T-helper 9 cell (primary cell): ENCODE results near the gene SDHA.
"Not testable (repeated sequence)": the region's sequence is repeated elsewhere in the genome, so short reads cannot be mapped to it uniquely, and the experiment has no call there.

Experiments used
- DNase-seq: peaks from one replicate; pipeline ENCODE4 v3.0.0-alpha.2; 2020

Gene SDHA

GRCh38 chr5:223791-224190 lies 5.7 kb downstream of the SDHA start:
- DNase-seq, result no peak

DNA sequence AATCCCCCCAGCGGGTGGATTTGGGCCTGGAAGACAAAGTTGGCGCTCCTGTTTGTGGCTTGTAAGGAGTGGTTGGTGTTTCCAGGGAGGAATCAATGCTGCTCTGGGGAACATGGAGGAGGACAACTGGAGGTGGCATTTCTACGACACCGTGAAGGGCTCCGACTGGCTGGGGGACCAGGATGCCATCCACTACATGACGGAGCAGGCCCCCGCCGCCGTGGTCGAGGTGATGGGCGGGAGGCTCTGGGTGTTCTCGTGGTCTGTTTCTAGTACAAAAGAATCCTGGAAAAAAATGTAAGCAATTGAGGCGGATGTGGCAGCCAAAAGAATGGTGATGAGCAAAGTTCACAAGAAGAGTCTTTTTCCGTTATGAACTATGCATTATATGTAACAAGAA lies 7.2 kb downstream of the SDHA start:
- DNase-seq, result no peak

DNA sequence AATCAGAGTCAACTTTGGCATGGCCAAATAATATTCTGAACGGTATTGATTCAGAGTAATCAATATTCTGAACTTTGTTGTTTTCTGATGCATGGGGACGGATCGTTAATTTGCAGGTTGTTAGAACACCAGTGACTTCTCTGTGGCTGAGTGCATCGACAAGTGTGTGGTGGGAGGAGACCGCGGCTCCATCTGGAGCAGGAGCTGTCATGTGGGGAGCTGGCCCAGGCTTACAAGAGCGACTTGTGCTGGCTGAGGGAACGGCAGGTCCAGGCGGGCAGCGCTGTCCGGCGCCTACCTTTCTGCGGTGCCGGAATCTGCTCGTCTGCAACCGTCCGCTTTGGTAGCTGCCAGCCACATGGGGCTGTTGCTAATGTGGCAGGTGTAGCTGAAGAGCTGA lies 9.3 kb downstream of the SDHA start:
- DNase-seq, result not testable (repeated sequence)

DNA sequence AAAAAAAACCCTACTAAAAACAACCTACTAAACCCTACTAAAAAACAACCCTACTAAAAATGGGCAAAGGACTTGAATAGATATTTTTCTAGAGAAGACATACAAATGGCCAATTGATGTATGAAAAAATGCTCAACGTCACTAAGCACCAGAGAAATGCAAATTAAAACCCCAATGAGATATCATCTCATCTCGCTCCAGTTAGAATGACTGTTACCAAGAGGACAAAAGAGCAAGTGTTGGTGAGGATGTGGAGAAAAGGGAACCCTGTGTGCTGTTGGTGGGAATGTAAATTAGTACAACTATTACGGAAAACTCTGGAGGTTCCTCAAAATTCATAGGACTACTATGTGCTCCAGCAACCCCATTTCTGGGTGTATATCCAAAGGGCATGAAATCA lies 10.8 kb downstream of the SDHA start:
- no peak for DNase-seq

GRCh38 chr5:230711-231110 lies 12.6 kb downstream of the SDHA start:
- no peak for DNase-seq

DNA sequence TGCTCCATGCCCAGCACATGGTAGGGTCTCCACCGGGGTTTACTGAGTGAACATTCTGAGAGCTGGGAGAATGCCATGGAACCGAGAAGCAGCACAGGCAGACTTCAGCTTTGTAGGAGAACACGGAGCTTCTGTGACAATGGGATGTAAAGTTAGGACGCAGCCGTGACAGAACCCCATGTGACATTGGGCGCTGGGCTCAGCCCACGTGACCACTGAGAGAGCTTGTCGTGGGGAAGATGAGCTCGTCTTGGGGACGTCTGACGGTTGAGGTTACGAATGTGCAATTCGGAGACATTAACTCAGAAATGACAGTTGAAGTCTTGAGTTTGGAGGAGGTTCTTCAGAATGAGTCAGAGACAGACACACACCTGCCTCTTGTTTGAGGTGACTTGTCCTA lies 13.5 kb downstream of the SDHA start:
- DNase-seq, result no peak

DNA sequence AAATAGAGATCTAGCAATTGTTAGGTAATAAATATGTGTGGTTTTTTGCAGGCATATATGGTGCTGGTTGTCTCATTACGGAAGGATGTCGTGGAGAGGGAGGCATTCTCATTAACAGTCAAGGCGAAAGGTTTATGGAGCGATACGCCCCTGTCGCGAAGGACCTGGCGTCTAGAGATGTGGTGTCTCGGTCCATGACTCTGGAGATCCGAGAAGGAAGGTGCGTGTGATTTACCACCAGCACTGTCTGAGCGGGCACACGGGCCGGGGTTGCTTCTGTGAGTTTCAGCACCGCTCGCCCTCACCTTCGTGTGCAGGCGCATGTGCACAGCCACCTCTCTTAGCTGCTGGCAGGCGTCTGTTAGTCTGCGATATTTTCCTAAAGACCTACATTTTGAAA lies 15.3 kb downstream of the SDHA start:
- DNase-seq, result not testable (repeated sequence)

DNA sequence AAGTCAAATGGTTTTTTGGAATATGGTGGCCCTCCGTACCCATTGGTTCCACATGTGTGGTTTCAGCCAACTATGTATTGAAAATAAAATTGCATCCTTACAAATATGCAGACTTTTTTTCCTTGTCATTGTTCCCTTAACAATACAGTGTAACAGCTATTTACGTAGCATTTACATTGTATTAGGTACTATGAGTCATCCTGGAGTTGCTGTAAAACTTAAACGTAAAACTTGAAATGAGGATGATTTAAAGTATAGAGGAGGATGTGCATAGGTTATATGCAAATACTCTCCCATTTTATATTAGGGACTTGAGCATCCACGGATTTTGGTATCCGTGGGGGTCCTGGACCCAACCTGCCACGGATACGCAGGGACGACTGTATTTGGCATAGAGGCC lies 16.3 kb downstream of the SDHA start:
- no peak for DNase-seq

DNA sequence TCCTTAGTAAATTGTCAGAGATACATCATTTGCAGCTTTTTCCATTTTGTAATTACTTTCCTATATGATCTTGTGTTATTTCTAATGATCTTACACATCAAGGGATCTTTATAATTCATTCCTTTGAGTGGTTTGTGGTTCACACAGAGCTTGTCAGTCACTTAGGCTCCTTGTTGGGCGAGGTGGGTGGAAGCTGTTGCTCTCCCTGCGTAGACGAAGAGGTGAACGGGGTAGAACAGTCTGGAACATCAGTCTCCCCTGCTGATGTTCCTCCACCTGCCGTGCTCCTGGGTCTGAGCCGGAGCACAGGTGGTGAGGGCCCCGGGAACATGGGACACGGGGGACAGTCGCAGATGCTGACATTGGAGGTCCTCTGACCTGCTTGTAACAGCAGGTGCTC lies 17.4 kb downstream of the SDHA start:
- not testable (repeated sequence) for DNase-seq

DNA sequence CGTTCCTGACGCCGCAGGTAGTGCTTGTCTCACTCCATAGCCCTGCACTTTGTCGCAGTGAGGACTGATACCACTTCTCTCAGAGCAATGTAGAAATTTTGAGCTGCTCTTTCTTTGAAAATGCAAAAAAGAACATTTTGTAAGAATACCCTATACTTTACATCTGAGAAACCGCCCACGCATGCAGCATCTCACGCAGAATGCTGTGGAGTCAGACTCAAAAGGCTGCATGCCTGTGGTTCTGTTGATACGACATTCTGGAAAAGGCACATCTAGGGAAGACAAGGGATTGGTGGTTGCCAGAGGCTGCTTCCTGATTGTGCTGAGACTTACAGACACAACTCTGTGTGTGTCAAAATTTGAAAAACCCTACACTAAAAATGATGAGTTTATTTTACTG lies 19.8 kb downstream of the SDHA start:
- DNase-seq, result not testable (repeated sequence)

DNA sequence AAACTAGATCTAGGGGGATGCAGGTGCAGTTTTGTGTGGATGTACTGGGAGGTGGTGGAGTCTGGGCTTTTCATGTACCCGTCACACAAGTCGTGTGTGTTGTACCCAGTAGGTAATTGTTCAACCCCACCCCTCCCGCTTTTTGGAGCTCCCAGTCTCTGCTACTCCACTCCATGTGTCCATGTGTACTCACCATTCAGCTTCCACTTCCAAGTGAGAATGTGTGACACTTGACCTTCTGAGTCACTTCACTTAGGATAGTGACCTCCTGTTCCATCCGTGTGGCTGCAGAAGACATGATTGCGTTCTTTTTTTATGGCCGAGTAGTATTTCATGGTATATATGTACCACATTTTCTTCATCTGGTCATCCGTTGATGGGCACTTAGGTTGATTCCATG lies 22.4 kb downstream of the SDHA start:
- not testable (repeated sequence) for DNase-seq

DNA sequence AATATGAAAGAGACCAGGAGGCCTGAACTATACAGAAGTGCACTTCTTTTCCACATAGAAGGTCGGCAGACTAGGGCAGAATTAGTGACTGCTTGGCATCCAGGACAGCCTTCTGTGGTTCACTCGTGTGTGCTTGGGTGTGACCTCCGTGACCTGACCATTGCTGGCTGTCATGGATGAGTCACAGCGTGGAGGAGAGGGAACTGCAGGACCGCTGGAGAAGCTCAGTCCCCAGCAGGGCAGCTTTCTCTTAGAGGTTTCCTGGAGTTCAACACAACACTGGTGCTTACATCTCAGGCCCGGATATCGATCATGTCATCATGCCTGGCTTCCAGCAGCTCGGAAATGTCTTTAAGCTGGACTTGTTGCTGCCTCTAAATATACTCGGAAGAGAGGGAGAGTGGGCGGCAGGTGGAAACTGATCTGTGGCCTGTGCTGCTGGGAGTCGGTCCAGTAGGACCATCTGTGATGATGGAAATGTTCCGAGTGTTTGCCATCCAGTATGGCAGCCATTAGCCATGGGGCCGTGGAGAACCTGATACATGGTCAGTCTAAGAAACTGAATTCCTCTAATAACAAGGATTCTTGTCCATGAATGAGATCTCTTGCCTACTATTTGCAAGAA lies 23.0 kb downstream of the SDHA start:
- DNase-seq, result not testable (repeated sequence)

- not testable (repeated sequence) for DNase-seq
Observed at GRCh38 chr5:243683-244367, 25.7 kb downstream of the SDHA start.

DNA sequence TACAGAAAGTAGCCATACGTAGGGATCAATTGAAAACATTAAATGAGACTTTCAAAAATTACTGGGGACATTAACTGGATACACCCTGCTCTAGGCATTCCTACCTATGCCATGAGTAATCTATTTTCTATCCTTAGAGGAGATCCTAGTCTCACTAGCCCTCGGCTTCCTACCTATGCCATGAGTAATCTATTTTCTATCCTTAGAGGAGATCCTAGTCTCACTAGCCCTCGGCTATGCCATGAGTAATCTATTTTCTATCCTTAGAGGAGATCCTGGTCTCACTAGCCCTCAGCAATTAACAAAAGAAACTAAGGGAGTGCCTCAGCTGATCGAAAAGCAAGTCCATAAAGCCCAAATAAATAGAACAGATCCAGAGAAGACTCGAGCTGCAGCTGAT lies 27.6 kb downstream of the SDHA start:
- DNase-seq, result not testable (repeated sequence)

- not testable (repeated sequence) for DNase-seq
Observed at GRCh38 chr5:250396-250795, 32.3 kb downstream of the SDHA start.

DNA sequence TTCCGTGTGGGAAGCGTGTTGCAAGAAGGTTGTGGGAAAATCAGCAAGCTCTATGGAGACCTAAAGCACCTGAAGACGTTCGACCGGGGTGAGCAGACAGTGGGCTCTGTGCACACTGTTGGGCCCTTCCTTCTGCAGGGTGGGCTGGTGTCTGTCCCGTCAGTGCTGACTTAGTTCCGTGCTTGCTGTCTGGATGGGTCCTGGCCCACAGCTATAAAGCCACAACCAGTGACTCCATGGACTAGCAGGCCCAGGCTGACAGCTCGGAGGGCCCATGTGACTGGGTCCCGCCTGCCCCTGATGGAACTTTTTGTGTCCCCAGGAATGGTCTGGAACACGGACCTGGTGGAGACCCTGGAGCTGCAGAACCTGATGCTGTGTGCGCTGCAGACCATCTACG lies 32.9 kb downstream of the SDHA start:
- not testable (repeated sequence) for DNase-seq

DNA sequence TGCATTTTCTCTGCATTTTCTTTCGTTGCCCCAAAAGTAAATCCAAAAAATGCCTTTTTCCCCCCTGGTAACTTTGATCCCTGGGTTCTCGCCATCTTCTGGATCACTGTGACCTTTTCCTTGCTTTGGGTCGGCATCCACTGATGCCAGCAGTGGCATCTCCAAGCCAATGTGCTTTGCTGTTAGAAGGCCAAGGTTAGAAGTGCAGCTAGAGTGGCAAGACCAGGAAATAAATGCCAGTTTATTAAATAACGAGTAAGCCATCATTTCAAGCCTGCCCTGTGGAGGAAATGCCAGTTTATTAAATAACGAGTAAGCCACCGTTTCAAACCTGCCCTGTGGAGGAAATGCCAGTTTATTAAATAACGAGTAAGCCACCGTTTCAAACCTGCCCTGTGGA lies 33.4 kb downstream of the SDHA start:
- not testable (repeated sequence) for DNase-seq

DNA sequence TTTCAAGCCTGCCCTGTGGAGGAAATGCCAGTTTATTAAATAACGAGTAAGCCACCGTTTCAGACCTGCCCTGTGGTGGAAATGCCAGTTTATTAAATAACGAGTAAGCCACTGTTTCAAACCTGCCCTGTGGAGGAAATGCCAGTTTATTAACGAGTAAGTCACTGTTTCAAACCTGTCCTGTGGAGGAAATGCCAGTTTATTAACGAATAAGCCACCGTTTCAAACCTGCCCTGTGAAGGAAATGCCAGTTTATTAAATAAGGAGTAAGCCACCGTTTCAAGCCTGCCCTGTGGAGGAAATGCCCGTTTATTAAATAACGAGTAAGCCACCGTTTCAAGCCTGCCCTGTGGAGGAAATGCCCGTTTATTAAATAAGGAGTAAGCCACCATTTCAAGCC lies 33.9 kb downstream of the SDHA start:
- not testable (repeated sequence) for DNase-seq

DNA sequence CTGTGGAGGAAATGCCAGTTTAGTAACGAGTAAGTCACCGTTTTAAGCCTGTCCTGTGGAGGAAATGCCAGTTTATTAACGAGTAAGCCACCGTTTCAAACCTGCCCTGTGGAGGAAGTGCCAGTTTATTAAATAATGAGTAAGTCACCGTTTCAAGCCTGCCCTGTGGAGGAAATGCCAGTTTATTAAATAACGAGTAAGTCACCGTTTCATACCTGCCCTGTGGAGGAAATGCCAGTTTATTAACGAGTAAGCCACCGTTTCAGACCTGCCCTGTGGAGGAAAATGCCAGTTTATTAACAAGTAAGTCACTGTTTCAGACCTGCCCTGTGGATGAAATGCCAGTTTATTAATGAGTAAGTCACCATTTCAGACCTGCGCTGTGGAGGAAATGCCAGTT lies 34.4 kb downstream of the SDHA start:
- DNase-seq, result no peak

DNA sequence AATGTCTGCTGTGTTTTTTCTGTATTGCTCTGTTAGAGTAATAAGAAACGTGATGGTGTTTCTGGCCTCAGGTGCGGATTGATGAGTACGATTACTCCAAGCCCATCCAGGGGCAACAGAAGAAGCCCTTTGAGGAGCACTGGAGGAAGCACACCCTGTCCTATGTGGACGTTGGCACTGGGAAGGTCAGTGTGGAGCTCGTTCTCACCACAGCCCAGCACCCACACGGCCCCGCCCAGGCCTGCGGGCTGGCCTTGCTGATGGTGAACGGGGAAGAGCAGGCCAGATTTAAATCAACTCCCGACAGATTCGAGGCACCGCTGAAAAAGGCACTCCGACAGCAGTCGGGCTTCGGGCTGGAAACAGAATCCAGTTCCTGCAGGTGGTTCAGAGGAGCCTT lies 36.2 kb downstream of the SDHA start:
- not testable (repeated sequence) for DNase-seq

DNA sequence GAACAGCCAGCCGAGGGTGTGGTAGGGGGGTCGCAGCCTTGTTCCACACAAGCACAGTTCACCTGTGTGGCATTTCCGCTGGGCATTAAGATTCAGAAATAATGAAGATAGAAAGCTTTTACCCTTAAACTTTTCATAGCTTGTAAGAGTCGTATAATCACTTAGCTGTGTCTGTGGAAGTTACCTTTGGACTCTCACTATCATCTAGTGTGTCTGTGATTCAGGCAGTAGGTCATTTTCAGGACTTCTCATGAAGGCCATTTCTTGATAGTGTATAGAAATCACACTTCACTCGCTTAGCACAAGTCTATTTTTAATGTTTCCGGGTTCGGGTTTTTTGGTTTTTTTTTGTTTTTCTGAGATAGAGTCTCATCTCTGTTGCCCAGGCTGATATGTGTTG lies 37.0 kb downstream of the SDHA start:
- not testable (repeated sequence) for DNase-seq

DNA sequence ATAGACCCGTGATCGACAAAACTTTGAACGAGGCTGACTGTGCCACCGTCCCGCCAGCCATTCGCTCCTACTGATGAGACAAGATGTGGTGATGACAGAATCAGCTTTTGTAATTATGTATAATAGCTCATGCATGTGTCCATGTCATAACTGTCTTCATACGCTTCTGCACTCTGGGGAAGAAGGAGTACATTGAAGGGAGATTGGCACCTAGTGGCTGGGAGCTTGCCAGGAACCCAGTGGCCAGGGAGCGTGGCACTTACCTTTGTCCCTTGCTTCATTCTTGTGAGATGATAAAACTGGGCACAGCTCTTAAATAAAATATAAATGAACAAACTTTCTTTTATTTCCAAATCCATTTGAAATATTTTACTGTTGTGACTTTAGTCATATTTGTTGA lies 38.2 kb downstream of the SDHA start:
- DNase-seq, result not testable (repeated sequence)

DNA sequence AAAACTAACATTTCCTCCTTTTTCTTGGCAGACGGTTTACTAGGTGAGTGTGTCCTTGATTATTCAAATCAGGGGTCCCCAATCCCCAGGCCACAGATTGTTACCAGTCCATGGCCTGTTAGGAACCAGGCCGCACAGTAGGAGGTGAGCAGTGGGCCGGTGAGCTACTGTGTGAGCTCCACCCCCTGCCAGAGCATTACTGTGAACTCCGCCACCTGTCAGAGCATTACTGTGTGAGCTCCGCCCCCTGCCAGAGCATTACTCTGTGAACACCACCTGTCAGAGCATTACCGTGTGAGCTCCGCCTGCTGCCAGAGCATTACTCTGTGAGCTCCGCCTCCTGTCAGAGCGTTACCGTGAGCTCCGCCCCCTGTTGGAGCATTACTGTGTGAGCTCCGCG lies 39.0 kb downstream of the SDHA start:
- no peak for DNase-seq

GRCh38 chr5:263275-263974 lies 45.3 kb downstream of the SDHA start:
- DNase-seq, result not testable (repeated sequence)
